Subcutaneous adipose tissue (tissue), 4 donors: ENCODE results near the gene ARHGAP6. TPM values are rescaled to one million over a fixed set of nuclear protein-coding genes. Genes with fewer than 3 reads are reported as not detected.

ENCODE experiments used
- CTCF ChIP-seq: fragments of 450-650 bp; IDR thresholded peaks from one replicate; pipeline ENCODE4 v1.5.1; 2016; ENCODE audit warnings: low read depth, mild to moderate bottlenecking, control low read depth, antibody characterized with exemption, moderate library complexity
- total RNA-seq, 4 donors: library from RNA; depleted of rRNA; stranded (reverse); fragments of >200 nt; gene quantifications; one replicate each; pipeline ENCODE4 v1.1.0, GENCODE V29; 2016

Gene ARHGAP6
- total RNA-seq, 4 donors from 2014 or later, result 20.7 to 40.3 (median 30.7) TPM

GRCh38 chrX:11478911-11479310, 186.8 kb downstream of the ARHGAP6 start:
- no peak for TF ChIP-seq CTCF

- no peak for TF ChIP-seq CTCF
Measured at GRCh38 chrX:11478026-11478425, 187.7 kb downstream of the ARHGAP6 start.

GRCh38 chrX:11474576-11474975, 191.1 kb downstream of the ARHGAP6 start:
- TF ChIP-seq CTCF, result no peak

GRCh38 chrX:11474021-11474420, 191.7 kb downstream of the ARHGAP6 start:
- TF ChIP-seq CTCF, result no peak

GRCh38 chrX:11472879-11473278, 192.8 kb downstream of the ARHGAP6 start:
- no peak for TF ChIP-seq CTCF

- no peak for TF ChIP-seq CTCF
Measured at GRCh38 chrX:11472381-11472780, 193.3 kb downstream of the ARHGAP6 start.

- TF ChIP-seq CTCF, result no peak
Measured at GRCh38 chrX:11470250-11470974, 195.3 kb downstream of the ARHGAP6 start.
